Heart left ventricle (tissue), 16 donors: ENCODE results near the gene UCHL1. TPM values are rescaled to one million over a fixed set of nuclear protein-coding genes. Genes with fewer than 3 reads are reported as not detected.

Experiments
- ATAC-seq, 4 donors: fragments of 200-7000 bp; cut with Tn5 transposase; one replicate each; pipeline ENCODE4 v1.9.1; 2020 to 2022; ENCODE audit warnings: moderate library complexity in 4 of 4, mild to moderate bottlenecking in 3 of 4, moderate number of reproducible peaks in 1 of 4
- DNase-seq, 5 donors: peaks; one replicate each; pipeline ENCODE4 v3.0.0-alpha.2; 2020
- H3K27ac ChIP-seq, 12 donors: fragments of 200-600 bp; sonication (generic) in 4 of 12; one replicate each; pipeline versions ENCODE4 v1.5.0 to v1.8.0; 2016 to 2022; ENCODE audit warnings: mild to moderate bottlenecking in 2 of 12
- H3K27me3 ChIP-seq, 9 donors: fragments of 200-600 bp; sonication (generic) in 2 of 9; one replicate each; pipeline versions ENCODE4 v1.5.1 to v1.8.0; 2016 to 2022; ENCODE audit warnings: mild to moderate bottlenecking in 3 of 9
- H3K36me3 ChIP-seq, 9 donors: fragments of 200-600 bp; sonication (generic) in 2 of 9; one replicate each; pipeline versions ENCODE4 v1.5.0 to v1.8.0; 2018 to 2022; ENCODE audit warnings: mild to moderate bottlenecking in 2 of 9
- H3K4me1 ChIP-seq, 12 donors: fragments of 200-600 bp; sonication (generic) in 4 of 12; one replicate each; pipeline versions ENCODE4 v1.5.0 to v1.8.0; 2016 to 2022; ENCODE audit warnings: mild to moderate bottlenecking in 3 of 12
- H3K4me3 ChIP-seq, 12 donors: fragments of 200-600 bp; sonication (generic) in 4 of 12; one replicate each; pipeline versions ENCODE4 v1.5.0 to v1.8.0; 2017 to 2022; ENCODE audit warnings: mild to moderate bottlenecking in 9 of 12, moderate library complexity in 4 of 12
- H3K9me3 ChIP-seq, 12 donors: fragments of 200-600 bp; sonication (generic) in 4 of 12; one replicate each; pipeline versions ENCODE4 v1.5.0 to v1.8.0; 2016 to 2022; ENCODE audit warnings: mild to moderate bottlenecking in 1 of 12
- POLR2A ChIP-seq, 2 donors: fragments of 450-650 bp; IDR thresholded peaks; one replicate each; pipeline ENCODE4 v1.6.1; 2017; ENCODE audit warnings: antibody characterized with exemption in 2 of 2, mild to moderate bottlenecking in 2 of 2, moderate library complexity in 2 of 2
- WGBS, 4 donors: extraction: QIAGEN DNeasy Blood & Tissue Kit in 2 of 4; methylation state at CpG; one replicate each; pipeline versions ENCODE4 v1.1.5 to v1.1.7; 2013 to 2018; 5-methylcytosine and 5-hydroxymethylcytosine counted together
- intact Hi-C, 10 donors: fragments of 100-400 bp; cut with DNase I; formaldehyde crosslinking; loops; one replicate each; pipeline versions ENCODE4 v1.11.1 to v1.14.2; 2022
- polyA plus RNA-seq, 2 donors: library from polyadenylated mRNA; stranded (reverse); fragments of 200-250 nt; gene quantifications; one replicate each; pipeline ENCODE4 v1.2.3, GENCODE V29; 2013
- total RNA-seq, 9 donors: library from RNA; depleted of rRNA in 2 of 9; stranded (reverse); fragments of >200 nt in 2 of 9; fragmentation: NEBNext Ultra II Directional in 3 of 9; extraction: Animal tissue kit (Norgen Biotek cat#: 25700) in 3 of 9; gene quantifications; one replicate each; pipeline versions ENCODE4 v1.1.0 to v1.2.4, GENCODE V29; 2016 to 2023
- TF ChIP-seq, protein P1 (sequence below), 12 donors: fragments of 200-600 bp; sonication (generic) in 4 of 12; IDR thresholded peaks; one replicate each; pipeline versions ENCODE4 v1.5.0 to v1.8.0; 2018 to 2022; ENCODE audit warnings: antibody characterized with exemption in 12 of 12, mild to moderate bottlenecking in 5 of 12
- donor health status: ischemic (EF 13 %, LVEDD 7.1; RV severe dilation, severe dysfunction).
- donor health status: healthy with polysubstance abuse.
- donor health status: DM: no; HTN: yes; CAD: no.
- donor health status: DM: no; HTN: no; CAD: no.
- donor health status: ischemic (EF 25% LVEDD 6.9; RV normal size, moderate dysfunction).
- donor health status: ischemic (EF 25% LVEDD 5.7; RV mildly dilated, moderate dysfunction).
- donor health status: healthy.
- donor health status: DM: yes; HTN: yes; CAD: no.
- donor health status: ischemic (EF 35%, LVEDD 5.7; RV mildly dilated, moderate dysfunction).
- donor health status: nonischemic (EF 11% LVEDD 7.7; RV severe dilation, severe dysfunction).
- donor health status: DM: yes; HTN: yes; CAD: no.
- donor health status: PGD.
- donor health status: ischemic (EF 29% LVEDD 5.4; RV normal size, mild dysfunction).
- donor health status: nonischemic (EF 23%, LVEDD 6.1; RV moderate dilation, normal function).

UCHL1 gene
- total and polyA plus RNA-seq, 11 donors, result 2.8 to 81.8 (median 17.7) TPM

DNA sequence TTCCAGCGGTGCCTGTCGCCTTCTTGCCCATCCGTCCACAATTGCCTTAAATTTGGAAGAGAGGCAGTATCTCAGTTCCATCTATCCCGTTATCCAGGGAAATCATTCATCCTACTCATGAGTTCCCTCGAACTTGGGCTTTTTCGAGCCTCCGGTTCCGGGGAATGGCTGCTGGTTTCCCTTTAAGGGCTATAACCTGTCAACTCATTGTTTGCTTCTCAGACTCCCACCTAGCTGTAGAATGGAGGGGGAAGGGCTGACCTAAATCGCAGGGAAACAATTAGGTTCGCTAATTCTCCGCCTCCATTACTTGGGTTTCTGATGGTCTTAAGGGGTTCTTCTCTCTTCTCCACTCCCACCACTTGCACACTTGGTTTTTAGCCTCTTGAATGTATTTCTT lies 1.2 kb downstream of the UCHL1 start:
- Histone ChIP-seq H3K36me3 (peaks cover 0 to 12% (median 0%) of the 10 kb centered on the region in 9 donors), H3K27me3 (peaks cover 4 to 43% (median 13%) of the 10 kb centered on the region in 9 donors), H3K4me1 (peaks cover 3 to 23% (median 14%) of the 10 kb centered on the region in 12 donors), H3K9me3 (no peaks in the 10 kb centered on the region), H3K4me3 (peak overlapping the region in 11 of 12 donors; percentile 42 to 67 (median 55)), H3K27ac (no peak overlapping the region)
- intact Hi-C loops, result loop anchor here in 3 of 10 donors (5.0 to 10.0 kb wide), 2 partner anchors 627 to 629 kb away; no protein-coding TSS in a partner anchor
- TF ChIP-seq, protein P1, sequence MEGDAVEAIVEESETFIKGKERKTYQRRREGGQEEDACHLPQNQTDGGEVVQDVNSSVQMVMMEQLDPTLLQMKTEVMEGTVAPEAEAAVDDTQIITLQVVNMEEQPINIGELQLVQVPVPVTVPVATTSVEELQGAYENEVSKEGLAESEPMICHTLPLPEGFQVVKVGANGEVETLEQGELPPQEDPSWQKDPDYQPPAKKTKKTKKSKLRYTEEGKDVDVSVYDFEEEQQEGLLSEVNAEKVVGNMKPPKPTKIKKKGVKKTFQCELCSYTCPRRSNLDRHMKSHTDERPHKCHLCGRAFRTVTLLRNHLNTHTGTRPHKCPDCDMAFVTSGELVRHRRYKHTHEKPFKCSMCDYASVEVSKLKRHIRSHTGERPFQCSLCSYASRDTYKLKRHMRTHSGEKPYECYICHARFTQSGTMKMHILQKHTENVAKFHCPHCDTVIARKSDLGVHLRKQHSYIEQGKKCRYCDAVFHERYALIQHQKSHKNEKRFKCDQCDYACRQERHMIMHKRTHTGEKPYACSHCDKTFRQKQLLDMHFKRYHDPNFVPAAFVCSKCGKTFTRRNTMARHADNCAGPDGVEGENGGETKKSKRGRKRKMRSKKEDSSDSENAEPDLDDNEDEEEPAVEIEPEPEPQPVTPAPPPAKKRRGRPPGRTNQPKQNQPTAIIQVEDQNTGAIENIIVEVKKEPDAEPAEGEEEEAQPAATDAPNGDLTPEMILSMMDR (IDR thresholded peaks at IDR 0.05), result no peak
- no peak for TF ChIP-seq POLR2A (IDR thresholded peaks at IDR 0.05)
- ATAC-seq, result no peak
- WGBS, 4 donors, result 24 to 41% (median 31%) methylated on average over 11 of the region's 11 CpGs
- no peak for DNase-seq

DNA sequence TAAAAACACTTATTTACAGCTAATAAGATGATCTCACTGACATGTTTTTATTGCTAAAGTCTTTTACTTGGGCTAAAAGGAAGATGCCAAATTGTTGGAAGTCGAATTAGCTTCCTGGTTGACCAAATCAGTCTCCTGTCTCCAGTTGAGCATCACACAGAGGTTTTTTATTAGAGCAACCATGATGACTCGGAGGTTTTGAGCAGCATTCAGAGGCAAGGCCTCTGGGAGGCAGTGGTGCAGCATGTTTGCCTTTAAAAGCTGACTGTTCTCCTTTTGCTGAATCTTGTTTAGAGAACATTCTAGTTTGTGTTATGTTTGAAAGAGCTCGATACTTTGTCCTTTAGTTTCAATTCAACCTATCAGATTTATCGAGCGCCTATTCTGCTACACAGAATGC lies 2.1 kb downstream of the UCHL1 start:
- 78 to 82% (median 81%) methylated on average over 5 of the region's 5 CpGs for WGBS, 4 donors
- intact Hi-C loops, result loop anchor here in 3 of 10 donors (5.0 to 10.0 kb wide), 2 partner anchors 626 to 629 kb away; no protein-coding TSS in a partner anchor
- H3K27ac ChIP-seq, result no peak overlapping the region
- peaks cover 3 to 23% (median 14%) of the 10 kb centered on the region in 12 donors for H3K4me1 ChIP-seq
- H3K9me3 ChIP-seq, result no peaks in the 10 kb centered on the region
- no peak for TF ChIP-seq POLR2A (IDR thresholded peaks at IDR 0.05)
- TF ChIP-seq, protein P1 (IDR thresholded peaks at IDR 0.05), result peak in 8 of 12 donors; percentile 27 to 64 (median 46)
- H3K36me3 ChIP-seq, result peaks cover 0 to 12% (median 0%) of the 10 kb centered on the region in 9 donors
- H3K4me3 ChIP-seq, result no peak overlapping the region
- peak in 3 of 4 donors; percentile 53 to 73 (median 59) for ATAC-seq
- DNase-seq, result no peak
- peaks cover 4 to 43% (median 13%) of the 10 kb centered on the region in 9 donors for H3K27me3 ChIP-seq

DNA sequence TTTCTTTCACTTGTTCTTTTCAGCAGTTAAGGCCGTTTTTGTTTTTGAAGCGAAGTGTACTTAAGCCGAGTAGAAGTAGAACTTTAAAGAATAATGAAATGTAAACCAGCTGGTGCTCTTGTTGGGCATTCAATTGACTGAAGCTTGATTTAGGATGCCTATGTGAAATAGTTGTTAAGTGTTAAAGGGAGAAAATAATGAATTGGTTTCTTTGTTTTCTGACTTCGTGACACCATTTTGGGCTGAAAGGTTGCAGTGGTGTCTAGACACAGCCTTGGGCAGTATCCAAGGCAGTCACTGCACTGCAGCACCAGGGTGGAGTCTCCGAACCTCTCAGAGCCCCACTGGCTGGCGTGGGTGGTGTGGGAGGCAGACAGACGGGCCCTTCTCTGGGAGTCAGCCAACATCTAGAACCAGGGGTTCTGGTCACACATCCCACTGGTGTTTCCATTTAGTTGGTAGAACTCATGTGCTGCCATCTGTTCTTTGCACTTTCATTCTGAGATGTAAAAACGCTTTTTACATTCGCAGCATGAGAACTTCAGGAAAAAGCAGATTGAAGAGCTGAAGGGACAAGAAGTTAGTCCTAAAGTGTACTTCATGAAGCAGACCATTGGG lies 3.5 kb downstream of the UCHL1 start:
- TF ChIP-seq, protein P1 (IDR thresholded peaks at IDR 0.05), result no peak
- TF ChIP-seq POLR2A (IDR thresholded peaks at IDR 0.05), result no peak
- H3K9me3 ChIP-seq, result no peaks in the 10 kb centered on the region
- peaks cover 0 to 17% (median 0%) of the 10 kb centered on the region in 9 donors for H3K36me3 ChIP-seq
- peaks cover 4 to 34% (median 13%) of the 10 kb centered on the region in 9 donors for H3K27me3 ChIP-seq
- ATAC-seq (no peak), DNase-seq (no peak)
- peaks cover 3 to 23% (median 14%) of the 10 kb centered on the region in 12 donors for H3K4me1 ChIP-seq
- no peak overlapping the region for H3K4me3 ChIP-seq
- intact Hi-C loops, result no loop called here
- H3K27ac ChIP-seq, result no peak overlapping the region
- WGBS, 4 donors, result 94 to 96% (median 96%) methylated on average over 9 of the region's 9 CpGs

DNA sequence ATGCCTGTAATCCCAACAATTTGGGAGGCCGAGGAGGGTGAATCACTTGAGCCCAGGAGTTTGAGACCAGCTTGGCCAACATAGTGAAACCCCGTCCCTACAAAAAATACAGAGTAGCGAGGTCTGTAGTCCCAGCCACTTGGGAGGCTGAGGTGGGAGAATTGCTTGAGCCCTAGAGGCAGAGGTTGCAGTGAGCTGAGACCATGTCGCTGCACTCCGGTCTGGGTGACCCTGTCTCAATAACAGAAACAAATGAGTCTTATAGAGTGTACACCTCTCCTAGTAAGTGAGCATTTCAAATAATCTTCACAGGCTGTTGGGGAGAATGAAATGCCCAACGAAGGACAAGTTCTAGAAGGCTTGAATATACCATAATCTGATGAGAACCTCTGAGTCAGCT lies 5.5 kb downstream of the UCHL1 start:
- H3K9me3 ChIP-seq, result no peaks in the 10 kb centered on the region
- intact Hi-C loops, result no loop called here
- TF ChIP-seq POLR2A (IDR thresholded peaks at IDR 0.05), result no peak
- TF ChIP-seq, protein P1 (IDR thresholded peaks at IDR 0.05), result no peak
- no peak overlapping the region for H3K27ac ChIP-seq
- no peak for ATAC-seq
- peaks cover 0 to 16% (median 6%) of the 10 kb centered on the region in 9 donors for H3K27me3 ChIP-seq
- no peak for DNase-seq
- WGBS, 4 donors, result 93 to 94% (median 93%) methylated on average over 6 of the region's 6 CpGs
- H3K36me3 ChIP-seq, result peaks cover 0 to 17% (median 0%) of the 10 kb centered on the region in 9 donors
- H3K4me3 ChIP-seq, result no peak overlapping the region
- peaks cover 0 to 15% (median 8%) of the 10 kb centered on the region in 12 donors for H3K4me1 ChIP-seq
